HCT116 (cell line): Measurements from ENCODE around the gene CAMSAP1. TPM values are rescaled to one million over a fixed set of nuclear protein-coding genes. Genes with fewer than 3 reads are reported as not detected.

Experiments
- ATAC-seq: fragments of 200-7000 bp; cut with Tn5 transposase; 2 replicates; pipeline ENCODE4 v1.9.1; 2020; ENCODE audit warnings: mild to moderate bottlenecking, moderate library complexity
- BruUV-seq: library from RNA; stranded (reverse); fragments of 400-500 nt; replicated peaks from 2 replicates; lab custom pipeline; 2021; lab: Mats Ljungman, UMichigan
- CTCF ChIA-PET: fragments of 300-600 bp; sonication (Branson Sonifier 250); formaldehyde crosslinking; loops from one replicate; lab custom pipeline; 2021; ENCODE audit warnings: antibody characterized with exemption; lab: Charles Lee
- POLR2A ChIA-PET: fragments of 300-600, 350-600 bp; sonication (Branson Sonifier 250); formaldehyde crosslinking; loops from one replicate; lab custom pipeline; 2021; ENCODE audit warnings: antibody characterized with exemption; lab: Charles Lee
- RAD21 ChIA-PET, 2 experiments: fragments of 300-600 bp; sonication (Branson Sonifier 250); formaldehyde crosslinking; loops; one replicate each; lab custom pipeline; 2023; ENCODE audit warnings: low total read pairs in 2 of 2; ENCODE audit not compliant: uncharacterized antibody in 2 of 2, unreplicated experiment in 2 of 2, low non-redundant PET in 1 of 2; lab: Charles Lee
- DNase-seq: peaks from one replicate; pipeline ENCODE4 v3.0.0-alpha.2; 2010; ENCODE audit warnings: low read depth, low spot score
- H2AFZ ChIP-seq: fragments of 200-600 bp; shearing (Covaris generic), sonication (generic); 2 replicates; pipeline ENCODE4 v1.6.1; 2017; ENCODE audit warnings: low read depth, mixed run types, mixed read lengths, antibody characterized with exemption, low read length; ENCODE audit not compliant: poor library complexity, severe bottlenecking
- H3K27ac ChIP-seq: 2 replicates; pipeline ENCODE4 v1.5.1; 2012; ENCODE audit warnings: low read depth, low read length
- H3K27me3 ChIP-seq: fragments of 200-600 bp; sonication (generic); 2 replicates; pipeline ENCODE4 v1.6.1; 2016; ENCODE audit warnings: mixed run types, low read length, mixed read lengths; ENCODE audit not compliant: insufficient read depth
- H3K36me3 ChIP-seq, 2 experiments: fragments of 200-500 bp in 1 of 2; fragments of 200-600 bp in 1 of 2; sonication (Bioruptor generic) in 1 of 2; sonication (generic) in 1 of 2; 2 replicates each; pipeline versions ENCODE4 v1.5.1 to v1.6.1; 2014 to 2016; ENCODE audit warnings: low read length in 2 of 2, inconsistent platforms in 1 of 2, mixed read lengths in 1 of 2, mixed run types in 1 of 2; ENCODE audit not compliant: insufficient read depth in 2 of 2, control insufficient read depth in 1 of 2
- H3K4me1 ChIP-seq, 2 experiments: fragments of 200-600 bp in 1 of 2; sonication (generic) in 1 of 2; 2 replicates each; pipeline versions ENCODE4 v1.5.1 to v1.6.1; 2012 to 2017; ENCODE audit warnings: low read length in 2 of 2, inconsistent platforms in 1 of 2, mild to moderate bottlenecking in 1 of 2, mixed read lengths in 1 of 2, mixed run types in 1 of 2, moderate library complexity in 1 of 2; ENCODE audit not compliant: insufficient read depth in 2 of 2, control insufficient read depth in 1 of 2
- H3K4me2 ChIP-seq: fragments of 200-600 bp; sonication (generic); 2 replicates; pipeline ENCODE4 v1.6.1; 2017; ENCODE audit warnings: mixed run types, low read length, mixed read lengths
- H3K4me3 ChIP-seq, 2 experiments: fragments of 200-600 bp in 1 of 2; sonication (generic) in 1 of 2; replicated peaks in 1 of 2; 2 replicates each; pipeline ENCODE4 v1.5.1; 2011 to 2016; ENCODE audit warnings: low read length in 2 of 2, control low read depth in 1 of 2, low read depth in 1 of 2, mild to moderate bottlenecking in 1 of 2, mixed read lengths in 1 of 2, mixed run types in 1 of 2
- H3K79me2 ChIP-seq: fragments of 200-600 bp; sonication (generic); 2 replicates; pipeline ENCODE4 v1.6.1; 2017; ENCODE audit warnings: mild to moderate bottlenecking, mixed run types, low read length, moderate library complexity, mixed read lengths; ENCODE audit not compliant: insufficient read depth
- H3K9ac ChIP-seq: fragments of 200-600 bp; sonication (generic); 2 replicates; pipeline ENCODE4 v1.6.1; 2016; ENCODE audit warnings: low read length, mixed read lengths
- H3K9me2 ChIP-seq: fragments of 200-600 bp; sonication (generic), shearing (Covaris generic); 2 replicates; pipeline ENCODE4 v1.6.1; 2017; ENCODE audit warnings: mixed run types, mild to moderate bottlenecking, moderate library complexity; ENCODE audit not compliant: insufficient read depth
- H3K9me3 ChIP-seq, 2 experiments: fragments of 200-500 bp in 1 of 2; fragments of 200-600 bp in 1 of 2; sonication (Bioruptor generic) in 1 of 2; sonication (generic) in 1 of 2; 2 replicates each; pipeline ENCODE4 v1.6.1; 2014 to 2017; ENCODE audit warnings: low read length in 2 of 2, mixed read lengths in 2 of 2, inconsistent platforms in 1 of 2, low read depth in 1 of 2, mild to moderate bottlenecking in 1 of 2, mixed run types in 1 of 2, moderate library complexity in 1 of 2; ENCODE audit not compliant: control insufficient read depth in 1 of 2, insufficient read depth in 1 of 2
- H4K20me1 ChIP-seq: fragments of 200-600 bp; sonication (generic), shearing (Covaris generic); 2 replicates; pipeline ENCODE4 v1.6.1; 2017; ENCODE audit warnings: mixed run types, mild to moderate bottlenecking, moderate library complexity; ENCODE audit not compliant: insufficient read depth
- CBX3 ChIP-seq: IDR thresholded peaks from 2 replicates; pipeline ENCODE4 v1.6.1; 2012; ENCODE audit warnings: low read depth
- ELF1 ChIP-seq: IDR thresholded peaks from 2 replicates; pipeline ENCODE4 v1.6.1; 2012; ENCODE audit warnings: low read depth, borderline replicate concordance
- EZH2 ChIP-seq: fragments of 200-600 bp; sonication (generic); IDR thresholded peaks from 2 replicates; pipeline ENCODE4 v1.6.1; 2017; ENCODE audit warnings: antibody characterized with exemption, mixed run types
- EZH2phosphoT487 ChIP-seq: fragments of 200-600 bp; IDR thresholded peaks from 2 replicates; pipeline ENCODE4 v1.6.1; 2018; ENCODE audit warnings: antibody characterized with exemption, borderline replicate concordance
- FOSL1 ChIP-seq: IDR thresholded peaks from 2 replicates; pipeline ENCODE4 v1.6.1; 2012; ENCODE audit warnings: low read depth
- JUND ChIP-seq: IDR thresholded peaks from 2 replicates; pipeline ENCODE4 v1.6.1; 2012
- RAD21 ChIP-seq: IDR thresholded peaks from 2 replicates; pipeline ENCODE4 v1.6.1; 2012; ENCODE audit warnings: low read depth, mild to moderate bottlenecking
- SIN3A ChIP-seq: IDR thresholded peaks from 2 replicates; pipeline ENCODE4 v1.6.1; 2012; ENCODE audit warnings: low read depth
- SP1 ChIP-seq: IDR thresholded peaks from 2 replicates; pipeline ENCODE4 v1.6.1; 2012; ENCODE audit warnings: low read depth
- SRF ChIP-seq: IDR thresholded peaks from 2 replicates; pipeline ENCODE4 v1.6.1; 2012; ENCODE audit warnings: low read depth
- TCF7L2 ChIP-seq: IDR thresholded peaks from 2 replicates; pipeline ENCODE4 v1.7.0; 2011; ENCODE audit warnings: borderline replicate concordance, inconsistent platforms; ENCODE audit not compliant: insufficient read depth, insufficient read length; ENCODE audit errors: extremely low read depth
- YY1 ChIP-seq: IDR thresholded peaks from 2 replicates; pipeline ENCODE4 v1.6.1; 2011; ENCODE audit warnings: low read length, low read depth, moderate library complexity, mild to moderate bottlenecking; ENCODE audit not compliant: insufficient replicate concordance; ENCODE audit errors: extremely low read depth
- ZBTB33 ChIP-seq: IDR thresholded peaks from 2 replicates; pipeline ENCODE4 v1.6.1; 2011; ENCODE audit warnings: mild to moderate bottlenecking, low read length, moderate library complexity; ENCODE audit not compliant: insufficient replicate concordance; ENCODE audit errors: extremely low read depth
- ZFX ChIP-seq: fragments of 450-650 bp; IDR thresholded peaks from 2 replicates; pipeline ENCODE4 v1.6.1; 2017
- intact Hi-C: fragments of 100-400 bp; cut with micrococcal nuclease; formaldehyde crosslinking; loops from 2 replicates; pipeline ENCODE4 v1.10.0; 2022
- total RNA-seq: library from RNA; stranded (reverse); gene quantifications from one replicate; pipeline ENCODE4 v1.2.1, GENCODE V29; 2021; ENCODE audit not compliant: unreplicated experiment
- TF ChIP-seq, protein P1 (sequence below): IDR thresholded peaks from 2 replicates; pipeline ENCODE4 v1.6.1; 2012; ENCODE audit warnings: low read depth
- TF ChIP-seq, protein P2 (sequence below): IDR thresholded peaks from 2 replicates; pipeline ENCODE4 v1.6.1; 2012
- TF ChIP-seq, protein P3 (sequence below): IDR thresholded peaks from 2 replicates; pipeline ENCODE4 v1.6.1; 2012

Gene CAMSAP1
- total RNA-seq, 1 experiment from 2014 or later = 33.1 TPM

DNA sequence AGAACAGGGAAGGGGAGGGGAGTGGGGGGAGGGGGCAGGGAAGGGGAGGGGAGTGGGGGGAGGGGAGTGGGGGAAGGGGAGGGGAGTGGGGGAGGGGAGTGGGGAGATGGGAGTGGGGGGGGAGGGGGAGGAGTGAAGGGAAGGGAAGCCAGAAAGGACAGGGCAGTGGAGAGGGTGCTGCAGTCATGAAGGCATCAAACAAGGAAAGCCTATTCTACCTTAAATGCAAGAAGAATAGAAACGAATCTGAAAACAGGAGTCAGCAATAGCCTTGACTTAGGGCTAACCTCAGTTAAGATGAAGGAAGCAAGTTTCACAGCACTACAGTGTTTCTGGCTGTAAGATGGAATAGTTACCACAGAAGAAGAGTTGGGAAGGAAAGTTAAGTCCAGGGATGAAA is 59.5 kb downstream of the CAMSAP1 start (continued):
- TF ChIP-seq ZBTB33 = no peak
- TF ChIP-seq YY1 = no peak

- no peaks in the 10 kb centered on the region for H3K4me1 ChIP-seq
- H3K79me2 ChIP-seq = peaks cover 37% of the 10 kb centered on the region; the same call in 1 of the 2 replicates
- no peak overlapping the region for H3K27ac ChIP-seq
- CTCF ChIA-PET = no interaction called here
- POLR2A ChIA-PET = no interaction called here
- TF ChIP-seq SP1 (no peak), TCF7L2 (no peak), SRF (no peak), FOSL1 (no peak), ZBTB33 (no peak), ELF1 (no peak), SIN3A (no peak), EZH2phosphoT487 (no peak), JUND (no peak), ZFX (no peak), EZH2 (no peak), CBX3 (no peak), RAD21 (no peak)
- TF ChIP-seq, protein P1, sequence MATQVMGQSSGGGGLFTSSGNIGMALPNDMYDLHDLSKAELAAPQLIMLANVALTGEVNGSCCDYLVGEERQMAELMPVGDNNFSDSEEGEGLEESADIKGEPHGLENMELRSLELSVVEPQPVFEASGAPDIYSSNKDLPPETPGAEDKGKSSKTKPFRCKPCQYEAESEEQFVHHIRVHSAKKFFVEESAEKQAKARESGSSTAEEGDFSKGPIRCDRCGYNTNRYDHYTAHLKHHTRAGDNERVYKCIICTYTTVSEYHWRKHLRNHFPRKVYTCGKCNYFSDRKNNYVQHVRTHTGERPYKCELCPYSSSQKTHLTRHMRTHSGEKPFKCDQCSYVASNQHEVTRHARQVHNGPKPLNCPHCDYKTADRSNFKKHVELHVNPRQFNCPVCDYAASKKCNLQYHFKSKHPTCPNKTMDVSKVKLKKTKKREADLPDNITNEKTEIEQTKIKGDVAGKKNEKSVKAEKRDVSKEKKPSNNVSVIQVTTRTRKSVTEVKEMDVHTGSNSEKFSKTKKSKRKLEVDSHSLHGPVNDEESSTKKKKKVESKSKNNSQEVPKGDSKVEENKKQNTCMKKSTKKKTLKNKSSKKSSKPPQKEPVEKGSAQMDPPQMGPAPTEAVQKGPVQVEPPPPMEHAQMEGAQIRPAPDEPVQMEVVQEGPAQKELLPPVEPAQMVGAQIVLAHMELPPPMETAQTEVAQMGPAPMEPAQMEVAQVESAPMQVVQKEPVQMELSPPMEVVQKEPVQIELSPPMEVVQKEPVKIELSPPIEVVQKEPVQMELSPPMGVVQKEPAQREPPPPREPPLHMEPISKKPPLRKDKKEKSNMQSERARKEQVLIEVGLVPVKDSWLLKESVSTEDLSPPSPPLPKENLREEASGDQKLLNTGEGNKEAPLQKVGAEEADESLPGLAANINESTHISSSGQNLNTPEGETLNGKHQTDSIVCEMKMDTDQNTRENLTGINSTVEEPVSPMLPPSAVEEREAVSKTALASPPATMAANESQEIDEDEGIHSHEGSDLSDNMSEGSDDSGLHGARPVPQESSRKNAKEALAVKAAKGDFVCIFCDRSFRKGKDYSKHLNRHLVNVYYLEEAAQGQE = no peak
- TF ChIP-seq, protein P2, sequence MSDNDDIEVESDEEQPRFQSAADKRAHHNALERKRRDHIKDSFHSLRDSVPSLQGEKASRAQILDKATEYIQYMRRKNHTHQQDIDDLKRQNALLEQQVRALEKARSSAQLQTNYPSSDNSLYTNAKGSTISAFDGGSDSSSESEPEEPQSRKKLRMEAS = no peak
- TF ChIP-seq, protein P3, sequence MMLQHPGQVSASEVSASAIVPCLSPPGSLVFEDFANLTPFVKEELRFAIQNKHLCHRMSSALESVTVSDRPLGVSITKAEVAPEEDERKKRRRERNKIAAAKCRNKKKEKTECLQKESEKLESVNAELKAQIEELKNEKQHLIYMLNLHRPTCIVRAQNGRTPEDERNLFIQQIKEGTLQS = no peak
- TF ChIP-seq, all 23 proteins: peak for 0
- Histone ChIP-seq H3K36me3 (no peaks in the 10 kb centered on the region), H4K20me1 (no peaks in the 10 kb centered on the region; the same call in 1 of the 2 replicates), H3K9ac (no peak overlapping the region), H3K27me3 (no peaks in the 10 kb centered on the region), H2AFZ (no peak overlapping the region), H3K4me2 (no peak overlapping the region), H3K4me3 (no peak overlapping the region), H3K9me2 (no peaks in the 10 kb centered on the region), H3K9me3 (no peaks in the 10 kb centered on the region)
- ATAC-seq (no peak), DNase-seq (no peak)
- BruUV-seq = no TSS peak
- intact Hi-C loops = no loop called here
- RAD21 ChIA-PET = no interaction called here
Measured at GRCh38 chr9:135840539-135840938, 66.8 kb downstream of the CAMSAP1 start.
